ENCODE results near the gene PKP2. TPM values are rescaled to one million over a fixed set of nuclear protein-coding genes. Genes with fewer than 3 reads are reported as not detected.

PKP2 gene
- total RNA-seq, 1 experiment from 2014 or later = 18.4 TPM

GRCh38 chr12:32860192-32860591 lies 36.4 kb downstream of the PKP2 start:
- H3K23ac ChIP-seq (ENCODE audit: insufficient read length, low read depth, low read length) = no peak overlapping the region
- no peaks in the 10 kb centered on the region for H3K9me3 ChIP-seq (ENCODE audit: control insufficient read depth, low read depth, low read length)
- no peaks in the 10 kb centered on the region for H3K23me2 ChIP-seq (ENCODE audit: insufficient read length, low read depth, low read length, poor library complexity, severe bottlenecking)
- H3K4me2 ChIP-seq (ENCODE audit: insufficient read depth, insufficient read length, low read length) = no peak overlapping the region
- no peak overlapping the region for H4K8ac ChIP-seq (replicated peaks; ENCODE audit: insufficient read length, low read depth, low read length)
- H3K79me2 ChIP-seq (ENCODE audit: insufficient read depth, low read length) = 0 out of 2 replicates have a peak, but pooled peaks cover 1% of the 10 kb centered on the region
- H3K27me3 Mint-ChIP-seq (ENCODE audit: low read depth) = no peaks in the 10 kb centered on the region
- no peak overlapping the region for H2AK5ac ChIP-seq (ENCODE audit: insufficient read length, low read length)
- no peaks in the 10 kb centered on the region for H3K9me3 Mint-ChIP-seq
- H4K5ac ChIP-seq (ENCODE audit: insufficient read length, low read depth, low read length) = no peak overlapping the region
- no peak overlapping the region for H3T11ph ChIP-seq (ENCODE audit: low read length)
- no peak overlapping the region for H2BK120ac ChIP-seq (ENCODE audit: low read depth, low read length, poor library complexity, severe bottlenecking)
- no peak overlapping the region for H3K56ac ChIP-seq (ENCODE audit: insufficient read length, low read depth, low read length)
- H3K27me3 ChIP-seq (ENCODE audit: insufficient read depth, low read length) = no peaks in the 10 kb centered on the region
- no peak overlapping the region for H3K4ac ChIP-seq (ENCODE audit: low read depth, low read length)
- H4K20me1 ChIP-seq (ENCODE audit: control insufficient read depth, insufficient read depth, insufficient read length) = no peaks in the 10 kb centered on the region
- no peak overlapping the region for H3K4me3 Mint-ChIP-seq
- no peak overlapping the region for H2BK15ac ChIP-seq (ENCODE audit: low read depth, low read length)
- H2AFZ ChIP-seq (ENCODE audit: low read length) = no peak overlapping the region
- H2BK12ac ChIP-seq (ENCODE audit: insufficient read length, low read depth, low read length) = no peak overlapping the region
- H2BK20ac ChIP-seq (ENCODE audit: low read depth, low read length, poor library complexity, severe bottlenecking) = no peak overlapping the region
- H3K27ac ChIP-seq (ENCODE audit: insufficient read length, low read depth, low read length) = no peak overlapping the region
- peaks cover 8% of the 10 kb centered on the region in 2 experiments for H3K4me1 Mint-ChIP-seq
- H3K27ac Mint-ChIP-seq = no peak overlapping the region
- H3K79me1 ChIP-seq (ENCODE audit: insufficient read depth, low read depth, low read length, poor library complexity, severe bottlenecking) = peaks cover 2% of the 10 kb centered on the region
- no peak overlapping the region for H3K9ac ChIP-seq (ENCODE audit: extremely low read depth, insufficient read length, low read length)
- H3K18ac ChIP-seq (ENCODE audit: insufficient read length, low read depth, low read length) = no peak overlapping the region
- no peak for DNase-seq
- H3K4me1 ChIP-seq (ENCODE audit: insufficient read depth, low read length) = no peaks in the 10 kb centered on the region
- no peak overlapping the region for H3K14ac ChIP-seq (ENCODE audit: insufficient read depth, low read length)
- TF ChIP-seq CTCF (conservative IDR thresholded peaks at IDR 0.05) = no peak
- no peak overlapping the region for H2BK5ac ChIP-seq (ENCODE audit: insufficient read length, low read length)
- H3K36me3 Mint-ChIP-seq (ENCODE audit: insufficient read depth in 1 of 3, low read depth in 3 of 3) = no peaks in the 10 kb centered on the region
- H4K91ac ChIP-seq (ENCODE audit: insufficient read length, low read depth, low read length) = no peak overlapping the region
